OCI-LY1 (cell line): Measurements from ENCODE around the gene NAALADL1.

Experiments used
- H2AFZ ChIP-seq: fragments of 200-600 bp; sonication (generic), shearing (Covaris generic); 2 replicates; pipeline ENCODE4 v1.6.0; 2014; ENCODE audit warnings: antibody characterized with exemption, mild to moderate bottlenecking, low read length
- H3F3A ChIP-seq: fragments of 200-600 bp; sonication (generic), shearing (Covaris generic); 2 replicates; pipeline ENCODE4 v1.6.0; 2014; ENCODE audit warnings: mild to moderate bottlenecking, antibody characterized with exemption, low read length, moderate library complexity; ENCODE audit not compliant: insufficient read depth
- H3K27ac ChIP-seq: fragments of 200-600 bp; sonication (generic); 2 replicates; pipeline ENCODE4 v1.5.1; 2014; ENCODE audit warnings: low read length, mixed run types, mild to moderate bottlenecking, low read depth; ENCODE audit not compliant: poor library complexity, severe bottlenecking
- H3K27me3 ChIP-seq: fragments of 200-600 bp; sonication (generic); 2 replicates; pipeline ENCODE4 v1.6.0; 2014; ENCODE audit warnings: antibody characterized with exemption, mild to moderate bottlenecking, low read length, moderate library complexity; ENCODE audit not compliant: insufficient read depth
- H3K36me3 ChIP-seq: fragments of 200-600 bp; sonication (generic); 2 replicates; pipeline ENCODE4 v1.6.1; 2014; ENCODE audit warnings: mild to moderate bottlenecking, antibody characterized with exemption, low read length, moderate library complexity, mixed read lengths; ENCODE audit not compliant: insufficient read depth
- H3K4me1 ChIP-seq: fragments of 200-600 bp; sonication (generic); 2 replicates; pipeline ENCODE4 v1.5.1; 2014; ENCODE audit warnings: mild to moderate bottlenecking, low read length, moderate library complexity; ENCODE audit not compliant: insufficient read depth, severe bottlenecking
- H3K4me2 ChIP-seq: fragments of 200-600 bp; sonication (generic), shearing (Covaris generic); 2 replicates; pipeline ENCODE4 v1.6.1; 2014; ENCODE audit warnings: low read length
- H3K4me3 ChIP-seq: fragments of 200-600 bp; sonication (generic); 2 replicates; pipeline ENCODE4 v1.5.1; 2014; ENCODE audit warnings: low read length, low read depth, mild to moderate bottlenecking, mixed read lengths; ENCODE audit not compliant: poor library complexity, severe bottlenecking
- H3K79me2 ChIP-seq: fragments of 200-600 bp; shearing (Covaris generic); 2 replicates; pipeline ENCODE4 v1.6.1; 2016; ENCODE audit warnings: mixed run types, low read length, mixed read lengths; ENCODE audit not compliant: insufficient read depth
- H3K9ac ChIP-seq: fragments of 200-600 bp; sonication (generic), shearing (Covaris generic); 2 replicates; pipeline ENCODE4 v1.6.1; 2014; ENCODE audit warnings: mild to moderate bottlenecking, low read length, mixed read lengths
- H3K9me2 ChIP-seq: fragments of 200-600 bp; sonication (generic), shearing (Covaris generic); 2 replicates; pipeline ENCODE4 v1.6.1; 2014; ENCODE audit warnings: low read depth, mild to moderate bottlenecking, low read length, mixed read lengths
- H3K9me3 ChIP-seq: fragments of 200-600 bp; shearing (Covaris generic); 2 replicates; pipeline ENCODE4 v1.6.1; 2014; ENCODE audit warnings: low read length, mixed read lengths
- H4K20me1 ChIP-seq: fragments of 200-600 bp; sonication (generic), shearing (Covaris generic); 2 replicates; pipeline ENCODE4 v1.6.0; 2016; ENCODE audit warnings: mild to moderate bottlenecking, low read length; ENCODE audit not compliant: insufficient read depth
- EZH2 ChIP-seq: fragments of 200-600 bp; sonication (generic), shearing (Covaris generic); IDR thresholded peaks from 2 replicates; pipeline ENCODE4 v1.8.0; 2017; ENCODE audit warnings: borderline replicate concordance, mixed run types, mild to moderate bottlenecking, antibody characterized with exemption, low read length, moderate library complexity, mixed read lengths
- TF ChIP-seq, protein P1 (sequence below): fragments of 200-600 bp; sonication (generic), shearing (Covaris generic); IDR thresholded peaks from 2 replicates; pipeline ENCODE4 v1.5.1; 2017; ENCODE audit warnings: mild to moderate bottlenecking, antibody characterized with exemption, low read length, moderate library complexity, mixed read lengths

NAALADL1 gene

DNA sequence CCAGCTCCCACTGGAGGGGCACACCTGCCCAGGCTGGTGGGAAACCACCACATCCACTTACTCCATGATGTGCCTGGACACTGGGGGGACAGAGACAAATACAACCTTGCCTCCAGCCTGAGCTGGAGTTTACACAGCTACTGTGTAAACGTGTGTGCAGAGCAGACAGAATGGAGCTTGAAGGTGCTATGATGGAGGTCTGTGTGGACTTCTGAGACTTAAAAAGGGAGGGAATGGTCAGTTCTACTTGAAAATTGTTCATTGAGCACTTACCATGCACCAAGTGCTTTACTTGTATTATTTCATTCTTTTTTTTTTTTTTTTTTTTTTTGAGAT is 14.2 kb upstream of the NAALADL1 start:
- H2AFZ ChIP-seq, result no peak overlapping the region
- no peak for TF ChIP-seq EZH2
- TF ChIP-seq, protein P1, sequence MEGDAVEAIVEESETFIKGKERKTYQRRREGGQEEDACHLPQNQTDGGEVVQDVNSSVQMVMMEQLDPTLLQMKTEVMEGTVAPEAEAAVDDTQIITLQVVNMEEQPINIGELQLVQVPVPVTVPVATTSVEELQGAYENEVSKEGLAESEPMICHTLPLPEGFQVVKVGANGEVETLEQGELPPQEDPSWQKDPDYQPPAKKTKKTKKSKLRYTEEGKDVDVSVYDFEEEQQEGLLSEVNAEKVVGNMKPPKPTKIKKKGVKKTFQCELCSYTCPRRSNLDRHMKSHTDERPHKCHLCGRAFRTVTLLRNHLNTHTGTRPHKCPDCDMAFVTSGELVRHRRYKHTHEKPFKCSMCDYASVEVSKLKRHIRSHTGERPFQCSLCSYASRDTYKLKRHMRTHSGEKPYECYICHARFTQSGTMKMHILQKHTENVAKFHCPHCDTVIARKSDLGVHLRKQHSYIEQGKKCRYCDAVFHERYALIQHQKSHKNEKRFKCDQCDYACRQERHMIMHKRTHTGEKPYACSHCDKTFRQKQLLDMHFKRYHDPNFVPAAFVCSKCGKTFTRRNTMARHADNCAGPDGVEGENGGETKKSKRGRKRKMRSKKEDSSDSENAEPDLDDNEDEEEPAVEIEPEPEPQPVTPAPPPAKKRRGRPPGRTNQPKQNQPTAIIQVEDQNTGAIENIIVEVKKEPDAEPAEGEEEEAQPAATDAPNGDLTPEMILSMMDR, result no peak

GRCh38 chr11:65071907-65072630 is 13.7 kb upstream of the NAALADL1 start:
- H3K36me3 ChIP-seq, result peaks cover 18% of the 10 kb centered on the region
- H3K27me3 ChIP-seq, result no peaks in the 10 kb centered on the region
- H4K20me1 ChIP-seq, result no peaks in the 10 kb centered on the region
- no peaks in the 10 kb centered on the region for H3K9me2 ChIP-seq
- peak overlapping the region; percentile 21; the same call in 1 of the 2 replicates for H3K9ac ChIP-seq
- TF ChIP-seq, protein P1, result no peak
- no peak for TF ChIP-seq EZH2
- peak overlapping the region; percentile 62 for H3K27ac ChIP-seq
- no peak overlapping the region for H2AFZ ChIP-seq
- H3K4me1 ChIP-seq, result peaks cover 13% of the 10 kb centered on the region
- H3K4me2 ChIP-seq, result peak overlapping the region; percentile 47; the same call in 1 of the 2 replicates
- H3K4me3 ChIP-seq, result no peak overlapping the region
- no peaks in the 10 kb centered on the region for H3F3A ChIP-seq
- H3K9me3 ChIP-seq, result no peaks in the 10 kb centered on the region
- H3K79me2 ChIP-seq, result no peaks in the 10 kb centered on the region

More for the DNA sequence above, 14.2 kb upstream of the NAALADL1 start:
- Histone ChIP-seq H3K4me3 (no peak overlapping the region), H3K79me2 (no peaks in the 10 kb centered on the region), H3F3A (no peaks in the 10 kb centered on the region), H3K9me3 (no peaks in the 10 kb centered on the region), H4K20me1 (no peaks in the 10 kb centered on the region), H3K4me2 (peak overlapping the region; percentile 47; the same call in 1 of the 2 replicates), H3K36me3 (peaks cover 23% of the 10 kb centered on the region), H3K27ac (no peak overlapping the region), H3K27me3 (no peaks in the 10 kb centered on the region), H3K4me1 (peaks cover 13% of the 10 kb centered on the region), H3K9ac (no peak overlapping the region; the same call in 1 of the 2 replicates), H3K9me2 (no peaks in the 10 kb centered on the region)

DNA sequence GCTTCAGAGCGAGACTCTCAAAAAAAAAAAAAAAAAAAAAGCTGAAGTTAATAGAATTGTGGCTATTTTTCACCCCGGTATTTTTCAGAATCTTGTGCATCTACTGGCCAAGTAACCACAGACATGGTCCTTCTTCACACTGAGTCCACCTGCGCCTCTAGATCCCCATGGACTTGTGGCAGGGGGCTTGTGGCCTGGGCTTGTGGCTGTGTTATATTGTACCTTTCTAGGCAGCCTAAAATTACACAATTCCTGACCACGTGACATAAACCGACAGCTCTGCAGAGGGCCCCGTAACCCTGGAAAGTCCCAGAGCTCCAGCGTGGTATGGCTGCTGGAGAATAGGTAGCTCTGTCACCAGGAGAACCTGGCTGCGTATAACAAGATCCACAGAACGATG is 10.9 kb upstream of the NAALADL1 start:
- H3K27ac ChIP-seq, result no peak overlapping the region
- H3K4me3 ChIP-seq, result no peak overlapping the region
- no peaks in the 10 kb centered on the region for H3K79me2 ChIP-seq
- H3K27me3 ChIP-seq, result no peaks in the 10 kb centered on the region
- peaks cover 13% of the 10 kb centered on the region for H3K4me1 ChIP-seq
- H3K4me2 ChIP-seq, result no peak overlapping the region
- no peaks in the 10 kb centered on the region for H3K9me3 ChIP-seq
- no peaks in the 10 kb centered on the region for H3F3A ChIP-seq
- no peak overlapping the region for H3K9ac ChIP-seq
- no peaks in the 10 kb centered on the region for H3K9me2 ChIP-seq
- no peak overlapping the region for H2AFZ ChIP-seq
- H3K36me3 ChIP-seq, result no peaks in the 10 kb centered on the region; the same call in 1 of the 2 replicates
- TF ChIP-seq EZH2, result no peak
- TF ChIP-seq, protein P1, result no peak
- H4K20me1 ChIP-seq, result no peaks in the 10 kb centered on the region
